GM21390 (cell line): ENCODE measurements around the gene MOV10L1.

Source experiments
- ATAC-seq: cut with Tn5 transposase; IDR thresholded peaks from one replicate; pipeline ENCODE4 v1.9.1; 2021; ENCODE audit not compliant: unreplicated experiment

Gene MOV10L1

DNA sequence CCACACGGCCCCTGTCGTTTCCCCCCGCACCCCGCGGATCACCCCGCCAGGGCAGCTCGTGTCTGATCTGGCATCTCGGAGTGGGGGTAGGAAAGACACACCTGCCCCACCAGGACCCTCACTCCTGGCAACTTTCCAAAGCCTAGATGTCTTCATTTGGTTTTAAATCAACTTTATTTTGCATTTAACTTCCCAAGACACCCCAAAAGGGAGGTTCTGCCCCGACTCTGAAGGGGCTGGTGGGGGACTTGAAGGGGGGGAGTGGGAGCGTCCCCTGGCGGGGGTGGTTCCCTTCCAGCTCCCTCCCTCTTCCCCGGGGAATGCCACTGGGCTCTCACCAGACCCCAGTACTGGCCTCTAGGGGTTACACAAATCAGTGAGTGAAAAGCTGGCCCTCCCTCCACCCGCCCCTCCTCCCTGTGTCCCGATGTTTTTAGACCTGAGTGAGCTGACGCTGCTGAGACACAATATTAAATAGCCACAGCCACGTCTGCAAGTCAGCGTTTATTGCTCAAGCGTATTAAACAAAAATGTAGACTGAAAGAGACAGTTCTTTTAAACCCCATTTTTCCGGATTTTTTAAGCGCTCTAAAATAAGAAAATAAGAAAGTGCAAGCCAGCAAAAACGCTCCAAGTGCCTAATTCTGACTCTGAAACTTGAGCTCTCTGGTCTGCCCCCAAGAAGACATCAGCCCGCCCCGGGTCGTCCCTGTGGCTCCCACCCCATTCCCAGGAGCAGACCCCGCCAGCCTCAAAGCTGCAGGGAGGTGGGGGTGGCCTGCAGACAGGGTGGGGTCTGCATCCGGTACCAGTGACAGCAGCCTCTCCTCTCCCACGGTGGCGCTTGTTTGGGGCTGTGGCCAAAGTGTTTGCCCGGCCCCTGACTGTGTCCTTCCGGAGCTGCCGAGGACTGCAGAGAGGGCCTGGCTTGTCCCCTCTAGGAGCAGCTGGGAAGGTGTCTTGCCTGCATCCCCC is 30.6 kb upstream of the MOV10L1 start:
- no peak for ATAC-seq

DNA sequence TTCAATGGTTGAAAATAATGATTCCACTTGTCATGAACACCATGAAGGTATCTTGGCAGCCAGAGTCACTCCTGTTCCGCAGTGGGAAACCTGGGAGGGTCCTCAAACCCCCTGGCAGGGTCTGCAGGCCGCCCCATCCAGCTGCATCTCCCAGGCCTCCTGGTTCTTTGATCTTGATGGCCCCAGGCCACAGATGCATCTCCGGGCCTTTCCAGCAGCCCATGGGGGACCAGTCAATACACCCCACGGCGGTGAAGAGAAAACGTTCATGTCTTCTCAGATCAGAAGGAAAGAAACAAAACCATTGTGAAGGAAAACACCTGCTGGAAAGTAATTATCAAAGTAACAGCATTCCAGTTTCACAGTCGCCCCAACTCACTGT is 29.9 kb upstream of the MOV10L1 start:
- no peak for ATAC-seq

DNA sequence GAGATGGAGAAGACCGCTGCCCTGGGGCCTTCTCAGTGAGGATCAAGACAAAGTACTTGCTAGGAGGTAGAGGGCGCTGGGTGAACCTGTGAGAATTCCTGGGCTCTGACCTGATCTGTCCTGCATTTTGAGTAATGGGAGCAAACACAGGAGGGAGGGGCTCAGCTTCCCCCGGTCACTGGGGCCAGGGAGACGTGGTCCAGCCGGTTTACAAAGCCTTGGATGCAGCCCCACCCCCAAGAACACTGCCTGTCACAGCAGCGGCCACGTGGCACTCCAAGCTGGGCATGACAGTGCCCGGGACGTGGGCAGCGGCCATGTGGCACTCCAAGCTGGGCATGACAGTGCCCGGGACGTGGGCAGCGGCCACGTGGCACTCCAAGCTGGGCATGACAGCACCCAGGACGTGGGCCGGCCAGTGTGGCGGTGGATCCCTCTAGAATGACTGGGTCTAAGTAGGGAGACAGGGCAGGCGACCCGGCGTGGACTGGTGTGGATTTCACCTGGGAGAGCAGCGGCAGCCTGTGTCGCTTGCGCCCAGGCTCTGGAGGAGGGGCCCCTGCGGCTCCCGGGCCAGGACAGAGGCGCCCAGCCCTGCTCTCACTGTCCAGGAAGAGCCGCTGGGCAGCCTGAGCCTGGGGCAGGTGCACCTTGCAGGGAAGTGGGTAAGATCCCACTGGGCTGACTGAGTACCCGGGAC is 29.2 kb upstream of the MOV10L1 start:
- ATAC-seq: no peak

DNA sequence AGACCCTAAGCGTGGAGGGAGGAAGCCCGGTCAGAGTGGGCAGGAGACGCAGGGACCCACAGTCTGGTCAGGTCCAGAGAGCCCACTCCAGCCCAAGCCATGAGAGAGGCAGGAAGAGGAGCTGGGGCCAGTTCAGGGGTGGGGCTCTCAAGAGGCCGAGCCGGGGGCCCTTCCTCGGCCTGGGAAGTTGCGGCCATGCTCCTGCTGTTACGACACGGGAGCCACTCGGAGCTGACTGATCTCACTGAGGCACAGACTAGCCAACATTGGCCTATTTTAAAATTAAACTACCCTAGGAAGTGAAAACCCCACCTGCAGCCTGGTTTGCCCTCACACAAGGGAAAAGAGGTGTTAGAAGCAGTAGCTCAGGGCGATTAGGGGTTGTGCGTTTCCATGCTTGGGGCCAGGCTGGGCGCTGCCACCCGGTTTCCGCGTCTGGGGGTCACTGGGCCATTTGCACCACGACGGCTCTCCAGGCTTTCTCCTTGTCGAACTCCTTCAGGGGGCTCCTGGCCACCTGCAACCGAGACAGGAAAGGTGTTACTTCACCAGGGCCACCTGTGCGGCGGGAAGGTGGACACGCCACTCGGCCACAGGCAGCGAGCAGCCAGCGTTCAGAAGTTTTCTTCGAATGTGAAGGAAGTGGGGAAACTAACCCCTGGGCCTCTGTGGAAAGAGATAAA is 28.5 kb upstream of the MOV10L1 start:
- no peak for ATAC-seq

DNA sequence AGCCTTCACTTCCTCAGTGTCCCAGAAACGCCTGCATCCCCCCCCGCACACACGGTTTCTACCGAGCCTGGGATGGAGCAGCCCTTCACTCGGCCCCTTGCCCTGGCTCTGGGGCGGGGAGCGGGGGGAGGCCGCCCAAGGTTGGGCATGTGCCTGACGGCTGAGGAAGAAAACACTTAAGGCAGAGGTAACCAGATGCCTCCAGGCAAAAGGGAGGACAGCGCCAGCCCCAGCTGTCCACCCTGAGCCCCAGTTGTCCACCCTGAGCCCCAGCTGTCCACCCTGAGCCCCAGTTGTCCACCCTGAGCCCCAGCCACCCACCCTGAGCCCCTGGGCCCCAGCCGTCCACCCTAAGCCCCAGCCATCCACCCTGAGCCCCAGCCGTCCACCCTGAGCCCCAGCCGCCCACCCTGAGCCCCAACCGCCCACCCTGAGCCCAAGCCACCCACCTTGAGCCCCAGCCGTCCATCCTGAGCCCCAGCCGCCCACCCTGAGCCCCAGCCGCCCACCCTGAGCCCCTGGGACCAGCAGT is 27.9 kb upstream of the MOV10L1 start:
- ATAC-seq: no peak

DNA sequence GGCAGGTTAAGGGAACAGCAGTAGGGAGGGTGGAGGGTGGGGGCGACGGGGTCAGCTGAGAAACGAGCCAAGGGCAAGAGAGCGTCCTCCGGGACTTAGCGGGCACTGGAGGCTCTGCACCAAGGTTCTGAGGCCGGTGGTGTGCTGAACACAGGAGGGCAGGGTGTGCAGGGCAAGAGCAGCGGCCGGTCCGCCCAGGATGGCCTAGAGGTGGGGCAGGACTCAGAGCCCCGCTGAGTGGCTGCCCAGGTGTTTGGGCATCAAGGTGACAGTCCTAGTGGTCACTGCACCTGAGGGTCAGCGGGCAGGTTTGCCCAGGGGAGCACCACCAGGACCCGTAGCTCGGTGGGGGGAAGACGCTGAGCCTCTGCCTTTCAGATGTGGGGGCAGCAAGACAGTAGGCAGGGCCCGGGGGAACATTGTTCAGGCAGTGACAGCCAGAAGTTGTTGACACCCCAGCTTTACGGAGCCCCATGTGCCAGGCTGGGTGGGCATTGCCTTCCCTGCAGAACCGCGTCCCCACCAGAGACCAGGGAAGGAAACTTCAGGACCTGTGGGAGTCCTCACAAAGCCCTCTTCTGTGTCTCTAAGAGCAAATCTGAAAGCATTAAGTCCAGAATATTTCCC is 27.2 kb upstream of the MOV10L1 start:
- ATAC-seq: no peak

DNA sequence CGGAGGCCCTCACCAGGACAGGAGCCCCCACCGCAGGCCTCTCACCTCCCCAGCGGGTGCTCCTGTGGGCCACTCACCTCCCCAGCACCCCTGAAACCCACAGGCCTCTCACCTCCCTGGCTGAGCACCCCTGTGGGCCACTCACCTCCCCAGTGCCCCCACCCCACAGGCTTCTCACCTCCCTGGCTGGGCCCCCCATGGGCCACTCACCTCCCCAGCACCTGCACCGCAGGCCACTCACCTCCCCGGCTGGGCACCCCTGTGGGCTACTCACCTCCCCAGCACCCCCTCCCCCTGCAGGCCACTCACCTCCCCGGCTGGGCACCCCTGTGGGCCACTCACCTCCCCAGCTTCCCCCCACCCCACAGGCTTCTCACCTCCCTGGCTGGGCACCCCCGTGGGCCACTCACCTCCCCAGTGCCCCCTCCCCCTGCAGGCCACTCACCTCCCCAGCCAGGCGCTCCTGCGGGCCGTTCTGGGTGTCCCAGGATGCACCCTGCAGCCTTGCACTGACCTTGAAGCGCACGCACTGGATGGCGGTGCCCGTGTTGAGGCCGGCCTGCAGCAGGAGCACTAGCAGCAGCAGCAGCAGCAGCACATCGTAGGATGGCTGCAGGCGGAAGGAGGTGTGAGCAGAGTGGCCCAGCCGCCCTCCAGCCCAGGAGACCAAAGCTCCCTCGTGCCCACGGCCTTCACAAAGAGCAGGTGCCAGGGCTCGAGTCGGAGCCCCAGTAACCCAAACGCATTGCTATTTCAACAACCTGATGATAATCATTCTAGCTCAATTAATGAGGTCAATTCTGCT is 26.0 kb upstream of the MOV10L1 start:
- ATAC-seq: no peak

DNA sequence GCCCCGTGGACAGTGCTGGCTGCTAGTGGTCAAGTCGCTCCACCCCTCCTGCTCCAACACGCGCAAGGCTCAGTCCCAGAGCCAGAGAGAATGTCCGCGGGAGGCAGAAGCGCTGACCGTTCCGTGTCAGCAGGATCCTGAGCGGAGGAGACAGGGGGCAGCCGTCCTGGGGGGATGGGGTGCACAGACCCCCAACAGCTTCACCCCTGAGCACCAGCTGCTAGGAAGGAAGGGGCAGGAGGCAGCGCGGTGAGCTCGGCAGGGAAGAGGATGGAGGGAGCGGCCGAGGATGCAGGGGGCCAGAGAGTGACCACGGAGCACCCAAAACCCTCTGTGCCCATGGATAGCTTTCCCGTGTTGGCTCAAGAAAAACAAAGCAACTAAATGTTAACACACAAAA is 25.4 kb upstream of the MOV10L1 start:
- ATAC-seq: no peak

DNA sequence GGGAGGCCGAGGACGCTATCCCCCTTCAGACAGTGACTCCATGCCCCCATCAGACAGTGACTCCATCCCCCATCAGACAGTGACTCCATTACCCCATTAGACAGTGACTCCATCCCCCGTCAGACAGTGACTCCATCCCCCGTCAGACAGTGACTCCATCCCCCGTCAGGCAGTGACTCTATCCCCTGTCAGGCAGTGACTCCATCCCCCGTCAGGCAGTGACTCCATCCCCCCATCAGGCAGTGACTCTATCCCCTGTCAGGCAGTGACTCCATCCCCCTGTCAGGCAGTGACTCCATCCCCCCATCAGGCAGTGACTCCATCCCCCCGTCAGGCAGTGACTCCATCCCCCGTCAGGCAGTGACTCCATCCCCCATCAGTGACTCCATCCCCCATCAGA is 22.6 kb upstream of the MOV10L1 start:
- ATAC-seq: no peak

DNA sequence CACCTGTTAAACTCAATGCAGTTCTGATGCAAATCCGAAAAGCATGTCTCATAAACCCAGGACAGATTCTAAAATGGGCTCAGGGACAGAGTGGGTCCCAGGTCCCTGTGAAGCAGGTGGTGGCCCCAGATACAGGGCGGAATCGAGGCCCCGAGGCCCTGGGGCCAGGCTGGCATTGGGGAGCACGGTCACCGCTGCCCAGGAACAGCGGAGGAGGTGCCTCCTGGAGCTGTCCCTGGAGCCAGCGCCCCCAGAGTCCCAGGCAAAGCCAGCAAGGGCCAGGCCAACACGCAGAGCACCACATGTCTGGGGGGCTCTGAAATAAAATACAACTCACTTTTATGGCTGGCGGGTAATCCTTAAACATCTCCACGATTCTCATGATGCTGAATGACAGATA is 21.7 kb upstream of the MOV10L1 start:
- ATAC-seq: no peak

DNA sequence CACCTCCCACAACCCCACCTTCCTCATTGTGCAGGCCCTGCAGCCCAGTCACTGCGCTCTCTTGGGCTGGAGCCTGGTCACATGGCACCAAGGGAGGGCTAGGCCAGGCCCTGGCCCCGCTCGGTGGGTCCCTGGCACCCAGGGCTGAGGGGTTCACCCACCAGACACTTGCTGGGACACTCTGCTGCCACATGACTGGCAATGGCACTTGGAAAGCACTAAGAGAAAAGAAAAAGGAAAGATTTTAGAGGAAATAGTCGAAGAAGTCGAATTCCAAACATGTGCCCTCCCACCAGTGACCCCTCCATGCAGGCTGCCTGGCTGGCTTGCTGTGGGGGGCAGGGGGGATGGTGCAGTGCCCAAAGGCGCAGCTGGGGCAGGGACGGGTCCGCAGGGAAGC is 19.4 kb upstream of the MOV10L1 start:
- no peak for ATAC-seq

DNA sequence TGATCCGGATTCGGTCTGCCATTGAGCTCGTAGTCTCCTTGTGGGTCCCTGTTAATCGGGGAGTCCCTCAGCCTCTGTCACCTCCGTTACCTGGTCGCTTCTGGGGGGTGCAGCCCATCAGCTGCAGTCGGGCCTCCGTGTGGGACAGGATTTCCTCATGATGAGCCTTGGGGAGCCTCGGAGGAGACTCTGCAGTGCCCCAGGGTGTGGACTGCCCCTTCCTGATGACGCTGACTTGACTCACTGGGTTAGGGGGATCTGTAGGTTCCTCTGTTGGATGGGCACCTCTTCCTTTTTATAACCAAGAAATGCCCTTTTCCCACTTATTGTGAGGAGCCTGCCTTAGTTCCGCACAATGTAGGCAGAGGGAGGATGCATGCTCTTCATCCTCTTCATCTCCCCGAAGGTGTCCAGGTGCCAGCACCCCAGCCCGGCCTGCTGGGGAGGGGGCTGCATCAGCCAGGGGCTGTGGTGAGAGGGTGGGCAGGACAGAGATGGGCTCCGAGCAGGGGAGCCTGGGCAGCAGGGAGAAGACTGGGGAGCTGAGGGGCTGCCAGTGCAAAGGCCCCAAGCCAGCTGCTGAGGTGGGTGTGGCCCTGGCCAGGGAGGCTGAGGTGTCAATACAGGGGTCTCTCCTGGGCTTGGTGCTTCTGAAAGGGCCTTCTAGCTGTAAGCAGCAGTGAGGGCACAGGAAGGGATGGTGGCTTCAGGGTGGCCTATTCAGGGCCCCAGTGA is 18.2 kb upstream of the MOV10L1 start:
- no peak for ATAC-seq

DNA sequence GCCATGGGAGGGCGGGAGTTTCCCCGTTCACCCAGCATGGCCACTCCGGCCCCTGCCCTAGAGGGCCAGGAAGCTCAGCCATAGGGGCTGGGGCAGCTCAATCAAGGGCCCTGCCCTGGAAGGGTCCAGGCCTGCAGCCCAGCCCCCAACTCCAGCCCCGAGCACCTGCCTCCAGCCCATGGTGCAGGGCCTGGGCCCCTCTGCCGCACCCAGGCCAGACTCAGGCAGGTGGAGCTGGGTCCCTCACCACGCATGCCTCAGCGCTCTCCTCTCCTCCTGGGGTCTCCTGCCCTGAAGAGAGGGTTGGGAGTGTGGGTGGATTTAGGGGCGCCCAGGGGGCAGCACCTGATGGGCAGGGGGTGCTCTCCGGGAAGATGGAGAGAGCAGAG is 17.6 kb upstream of the MOV10L1 start:
- ATAC-seq: no peak

DNA sequence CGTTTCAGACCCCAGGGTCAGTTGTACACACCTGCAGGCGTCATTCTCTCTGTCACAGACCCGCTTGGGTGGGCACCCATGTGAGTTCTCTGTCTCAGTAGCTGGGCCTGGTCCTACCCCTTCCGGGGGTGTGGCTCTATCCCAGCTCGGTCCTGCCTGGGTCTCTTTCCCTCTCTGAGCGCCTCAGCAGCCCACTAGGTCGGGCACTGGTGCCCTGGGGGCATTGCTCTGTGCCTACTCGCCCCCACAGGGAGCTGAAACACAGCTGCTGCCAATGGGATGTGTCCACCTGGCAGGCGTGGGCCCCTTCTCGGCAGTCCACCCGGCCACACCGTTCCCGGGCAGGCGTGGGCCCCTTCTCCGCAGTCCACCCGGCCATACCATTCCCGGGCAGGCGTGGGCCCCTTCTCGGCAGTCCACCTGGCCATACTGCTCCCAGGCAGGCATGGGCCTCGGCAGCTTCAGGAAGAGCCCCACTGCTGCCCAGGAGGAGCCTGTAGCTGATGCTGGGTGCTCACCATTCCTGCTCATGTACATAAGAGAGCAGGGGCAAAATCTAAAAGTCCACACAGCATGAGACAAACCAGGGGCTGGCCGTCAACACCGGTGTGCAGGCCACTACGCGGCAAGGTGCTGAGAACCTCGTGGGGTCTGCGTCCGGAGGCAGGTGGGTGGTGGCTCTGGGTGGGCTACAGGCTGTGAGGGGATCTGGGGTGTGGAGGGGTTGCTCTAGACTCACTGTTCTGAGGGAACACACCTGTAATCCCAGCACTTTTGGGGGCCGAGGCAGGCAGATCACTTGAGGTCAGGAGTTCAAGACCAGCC is 16.9 kb upstream of the MOV10L1 start:
- no peak for ATAC-seq

DNA sequence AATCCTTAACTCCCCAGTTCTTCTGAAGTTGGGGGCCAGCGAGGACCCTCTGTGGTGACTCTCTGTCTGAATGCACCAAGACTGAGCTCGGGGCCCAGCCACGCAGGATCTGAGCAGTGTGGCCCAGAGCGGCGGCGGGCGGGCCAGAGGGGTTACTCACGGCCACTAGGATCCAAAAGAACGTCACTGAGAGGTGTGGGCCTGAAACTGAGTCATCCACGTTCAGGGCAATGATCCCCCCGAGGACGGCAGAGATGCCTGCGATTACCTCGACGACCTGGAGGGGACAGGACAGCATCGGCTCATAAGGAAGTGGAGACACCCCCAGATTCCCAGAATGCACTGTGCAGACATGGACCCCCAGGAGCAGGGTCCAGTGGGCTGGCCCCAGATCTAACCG is 15.8 kb upstream of the MOV10L1 start:
- no peak for ATAC-seq

DNA sequence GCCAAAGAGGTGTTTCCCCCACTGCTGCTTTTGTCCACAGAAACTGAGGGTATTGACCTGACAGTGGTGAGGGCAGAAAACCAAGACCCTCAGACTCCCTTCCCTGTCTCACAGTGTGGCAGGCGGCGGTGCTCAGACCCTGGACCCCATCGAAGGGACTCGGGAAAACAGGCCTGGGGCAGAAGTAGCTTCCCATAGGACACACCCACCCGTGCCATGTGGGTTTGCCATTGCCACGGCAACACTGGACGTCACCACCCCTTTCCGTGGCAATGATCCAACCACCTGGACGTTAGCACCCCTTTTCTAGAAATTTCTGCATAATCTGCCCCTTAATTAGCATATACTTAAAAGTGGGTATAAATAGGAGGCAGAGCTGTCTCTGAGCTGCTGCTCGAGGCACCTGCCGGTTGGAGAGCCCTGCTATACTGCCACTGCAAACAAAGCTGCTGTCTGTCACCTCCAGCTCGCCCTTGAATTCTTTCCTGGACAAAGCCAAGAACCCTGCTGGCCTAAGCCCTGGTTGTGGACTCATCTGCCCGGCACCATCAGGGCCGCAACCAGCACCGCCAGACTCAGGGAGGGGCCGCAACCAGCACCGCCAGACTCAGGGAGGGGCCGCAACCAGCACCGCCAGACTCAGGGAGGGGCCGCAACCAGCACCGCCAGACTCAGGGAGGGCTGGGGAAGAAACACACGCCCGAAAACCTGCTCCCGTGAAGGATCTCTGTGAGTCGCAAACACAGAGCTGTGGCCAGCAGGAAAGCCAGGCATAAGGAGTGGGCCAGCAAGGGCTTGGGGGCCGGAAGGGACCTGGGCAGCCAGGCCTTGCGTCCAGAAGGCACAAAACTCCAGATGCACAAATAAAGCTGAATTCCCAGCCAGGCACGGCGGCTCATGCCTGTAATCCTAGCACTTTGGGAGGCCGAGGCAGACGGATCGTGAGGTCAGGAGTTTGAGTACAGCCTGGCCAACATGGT is 15.0 kb upstream of the MOV10L1 start:
- ATAC-seq: no peak
